HFF-Myc (cell line): ENCODE data around the gene ABCB9.

Experiments used
- DNase-seq: peaks from one replicate; pipeline ENCODE4 v3.0.0-alpha.2; 2011; ENCODE audit warnings: low read depth; ENCODE audit errors: extremely low read depth
- H3K4me3 ChIP-seq: replicated peaks from 2 replicates; pipeline ENCODE4 v1.5.1; 2011; ENCODE audit warnings: low read depth, mild to moderate bottlenecking, control low read depth, low read length
- TF ChIP-seq, protein P1 (sequence below): IDR thresholded peaks from 2 replicates; pipeline ENCODE4 v1.5.1; 2012; ENCODE audit warnings: mild to moderate bottlenecking, low read depth, low read length, control low read depth; ENCODE audit errors: missing control alignments

Gene ABCB9

DNA sequence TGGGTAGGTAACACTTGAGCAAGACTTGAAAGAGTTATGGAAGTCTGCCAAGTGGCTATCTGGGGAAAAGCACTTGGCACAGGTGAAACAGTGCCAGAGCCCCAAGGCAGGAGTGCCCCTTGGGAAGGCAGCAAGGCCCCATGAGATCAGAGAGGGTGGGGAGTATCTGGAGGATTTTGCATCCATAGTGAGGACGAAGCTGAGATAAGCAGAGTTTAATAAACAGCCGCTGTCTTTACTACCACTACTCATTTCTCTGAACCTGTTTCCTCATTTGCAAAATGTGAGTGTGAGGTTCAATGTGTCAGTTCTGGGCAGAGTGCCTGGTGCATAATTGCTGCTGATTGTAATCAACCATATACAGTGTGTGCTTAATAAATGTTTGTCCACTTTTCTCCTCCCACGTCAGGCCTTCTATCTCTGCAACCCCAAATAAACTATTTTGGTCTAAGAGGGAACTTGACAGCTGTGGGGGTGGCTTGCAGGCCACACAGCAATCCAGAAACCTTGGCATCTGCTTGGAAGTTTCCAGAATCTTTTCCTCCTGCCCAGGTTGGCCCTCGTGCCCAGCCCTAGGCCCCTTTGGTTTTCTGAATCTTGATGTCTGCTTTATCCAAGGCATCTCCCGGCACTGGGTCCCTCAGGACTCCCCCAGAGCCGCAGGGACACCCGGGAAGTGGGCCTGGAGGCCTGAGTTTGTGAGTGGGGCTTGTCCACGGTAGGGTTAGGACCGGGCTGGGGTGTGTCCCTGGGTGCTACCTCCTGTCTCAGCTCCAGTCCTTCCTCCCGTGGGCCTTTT, 4.5 kb downstream of the ABCB9 start:
- no peak overlapping the region for H3K4me3 ChIP-seq
- TF ChIP-seq, protein P1, sequence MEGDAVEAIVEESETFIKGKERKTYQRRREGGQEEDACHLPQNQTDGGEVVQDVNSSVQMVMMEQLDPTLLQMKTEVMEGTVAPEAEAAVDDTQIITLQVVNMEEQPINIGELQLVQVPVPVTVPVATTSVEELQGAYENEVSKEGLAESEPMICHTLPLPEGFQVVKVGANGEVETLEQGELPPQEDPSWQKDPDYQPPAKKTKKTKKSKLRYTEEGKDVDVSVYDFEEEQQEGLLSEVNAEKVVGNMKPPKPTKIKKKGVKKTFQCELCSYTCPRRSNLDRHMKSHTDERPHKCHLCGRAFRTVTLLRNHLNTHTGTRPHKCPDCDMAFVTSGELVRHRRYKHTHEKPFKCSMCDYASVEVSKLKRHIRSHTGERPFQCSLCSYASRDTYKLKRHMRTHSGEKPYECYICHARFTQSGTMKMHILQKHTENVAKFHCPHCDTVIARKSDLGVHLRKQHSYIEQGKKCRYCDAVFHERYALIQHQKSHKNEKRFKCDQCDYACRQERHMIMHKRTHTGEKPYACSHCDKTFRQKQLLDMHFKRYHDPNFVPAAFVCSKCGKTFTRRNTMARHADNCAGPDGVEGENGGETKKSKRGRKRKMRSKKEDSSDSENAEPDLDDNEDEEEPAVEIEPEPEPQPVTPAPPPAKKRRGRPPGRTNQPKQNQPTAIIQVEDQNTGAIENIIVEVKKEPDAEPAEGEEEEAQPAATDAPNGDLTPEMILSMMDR, result no peak
- no peak for DNase-seq

DNA sequence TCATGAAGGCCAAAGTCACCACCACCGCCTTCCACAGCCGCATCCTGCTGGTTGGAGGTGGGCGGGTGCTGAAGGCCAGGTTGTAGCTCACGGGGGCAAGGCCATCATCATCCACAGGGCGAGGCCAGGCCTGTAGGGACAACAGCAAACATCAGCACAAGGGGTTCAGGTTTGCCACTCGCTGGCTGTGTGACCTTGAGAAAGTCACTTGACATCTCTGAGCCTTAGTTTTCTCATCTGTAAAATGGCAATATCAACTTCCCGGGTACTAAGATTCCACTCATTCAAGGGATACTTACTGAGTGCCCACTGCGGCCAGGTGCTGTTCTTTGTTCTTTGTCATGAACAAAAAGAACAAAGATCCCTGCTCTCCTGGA, 6.1 kb downstream of the ABCB9 start:
- no peak for DNase-seq
- H3K4me3 ChIP-seq, result no peak overlapping the region
- TF ChIP-seq, protein P1, result no peak

DNA sequence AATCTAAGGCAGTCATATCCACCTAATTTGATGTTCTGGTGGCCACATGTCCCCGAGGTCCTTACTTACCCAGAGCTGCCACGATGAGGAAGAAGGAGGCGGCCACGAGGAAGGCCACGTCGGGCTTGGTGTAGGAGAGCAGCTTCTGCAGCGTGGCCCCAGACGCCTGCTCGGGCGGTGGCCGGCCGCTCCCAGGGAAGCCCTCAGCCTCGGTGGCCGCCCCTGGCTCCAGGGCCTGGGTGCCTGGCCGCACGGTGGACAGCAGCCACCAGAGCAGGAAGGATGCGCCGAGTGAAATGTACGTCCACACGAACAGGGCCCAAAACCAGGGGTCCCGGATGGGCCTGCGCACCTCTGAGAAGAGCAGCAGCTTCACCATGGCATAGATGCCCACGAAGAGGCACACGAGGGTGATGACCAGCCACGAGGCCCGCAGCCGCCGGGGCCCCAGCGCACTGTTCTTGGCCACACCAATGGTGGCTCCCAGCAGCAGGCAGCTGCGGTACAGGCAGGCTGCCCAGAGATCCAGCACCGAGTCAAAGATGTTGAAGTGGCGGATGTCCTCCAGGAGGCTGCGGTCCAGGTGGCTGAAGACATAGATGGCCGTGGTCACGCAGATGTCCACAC, 6.6 kb downstream of the ABCB9 start:
- no peak overlapping the region for H3K4me3 ChIP-seq
- no peak for DNase-seq
- TF ChIP-seq, protein P1, result no peak

DNA sequence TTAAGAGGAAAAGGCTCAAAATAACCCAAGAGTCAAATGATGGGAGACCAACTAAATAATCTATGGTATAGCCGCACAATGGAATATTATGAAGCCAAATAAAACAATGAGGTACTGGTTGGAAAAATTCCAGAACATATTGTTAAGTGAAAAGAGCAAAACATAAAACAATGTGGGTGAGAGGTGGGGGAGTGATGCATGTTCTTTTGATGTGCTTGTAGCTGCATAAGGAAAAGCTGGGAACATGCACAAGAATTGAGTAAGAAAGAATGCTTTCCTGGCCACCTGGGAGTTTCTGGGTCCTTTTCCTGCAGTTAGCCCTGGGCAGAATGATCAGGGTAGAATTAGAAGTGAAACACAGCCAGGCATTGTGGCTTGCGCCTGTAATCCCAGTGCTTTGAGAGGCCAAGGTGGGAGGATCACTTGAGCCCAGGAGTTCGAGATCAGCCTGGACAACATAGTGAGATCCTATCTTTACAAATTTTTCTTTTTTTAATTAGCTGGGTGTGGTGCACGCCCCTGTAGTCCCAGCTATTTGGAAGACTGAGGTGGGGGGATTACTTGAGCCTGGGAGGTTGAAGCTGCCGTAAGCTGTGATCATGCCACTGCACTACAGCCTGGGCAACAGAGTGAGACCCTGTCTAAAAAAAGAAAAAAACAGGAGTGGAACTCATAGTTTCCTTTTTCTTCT, 7.9 kb downstream of the ABCB9 start:
- TF ChIP-seq, protein P1, result no peak
- DNase-seq, result no peak
- H3K4me3 ChIP-seq, result no peak overlapping the region

DNA sequence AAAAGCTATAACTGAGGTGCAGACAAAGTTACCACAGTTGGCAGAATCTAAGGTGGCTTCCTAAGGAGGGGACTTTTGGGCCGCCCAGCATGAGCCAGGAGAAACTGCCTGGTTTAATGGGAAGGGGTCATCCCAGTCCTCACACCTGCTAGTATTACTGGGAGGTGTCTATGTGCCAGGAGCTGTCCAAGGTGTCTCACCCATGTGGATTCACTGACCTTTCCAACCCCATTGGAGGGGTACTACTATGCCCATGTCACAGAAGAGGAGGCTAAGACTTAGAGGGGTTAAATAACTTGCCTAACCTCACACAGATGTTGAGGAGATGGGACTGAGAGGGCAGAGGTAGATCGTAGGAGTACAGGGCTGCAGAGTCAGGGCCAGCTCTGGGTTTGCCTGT, 10.2 kb downstream of the ABCB9 start:
- no peak for DNase-seq
- TF ChIP-seq, protein P1, result no peak
- no peak overlapping the region for H3K4me3 ChIP-seq

DNA sequence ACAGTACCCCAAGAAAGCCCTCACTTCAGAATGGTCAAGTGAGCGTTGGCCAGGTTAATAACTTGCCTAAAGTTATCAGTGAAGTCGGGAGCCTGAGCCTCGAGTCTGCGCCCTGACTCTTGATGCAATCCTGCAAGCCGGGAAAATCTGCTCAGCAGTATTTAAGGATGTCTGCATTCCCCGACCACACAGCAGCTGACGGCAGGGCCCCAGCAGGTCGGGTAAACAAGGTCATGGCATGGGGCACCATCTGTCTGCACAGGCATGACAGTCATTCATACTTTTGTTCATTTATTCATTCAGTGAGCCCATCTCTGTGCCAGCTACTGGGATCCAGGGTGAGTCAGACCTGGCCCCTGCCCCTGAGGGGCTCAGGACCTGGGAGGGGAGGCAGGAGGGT, 11.1 kb downstream of the ABCB9 start:
- no peak for DNase-seq
- TF ChIP-seq, protein P1, result no peak
- no peak overlapping the region for H3K4me3 ChIP-seq
